GM21737 (cell line): ENCODE results near the gene BCAR3.
"Not testable (repeated sequence)": the region's sequence is repeated elsewhere in the genome, so short reads cannot be mapped to it uniquely, and the experiment has no call there.

Source experiments
- ATAC-seq: cut with Tn5 transposase; IDR thresholded peaks from one replicate; pipeline ENCODE4 v1.9.1; 2021; ENCODE audit warnings: mild to moderate bottlenecking, moderate library complexity; ENCODE audit not compliant: unreplicated experiment

BCAR3 gene

DNA sequence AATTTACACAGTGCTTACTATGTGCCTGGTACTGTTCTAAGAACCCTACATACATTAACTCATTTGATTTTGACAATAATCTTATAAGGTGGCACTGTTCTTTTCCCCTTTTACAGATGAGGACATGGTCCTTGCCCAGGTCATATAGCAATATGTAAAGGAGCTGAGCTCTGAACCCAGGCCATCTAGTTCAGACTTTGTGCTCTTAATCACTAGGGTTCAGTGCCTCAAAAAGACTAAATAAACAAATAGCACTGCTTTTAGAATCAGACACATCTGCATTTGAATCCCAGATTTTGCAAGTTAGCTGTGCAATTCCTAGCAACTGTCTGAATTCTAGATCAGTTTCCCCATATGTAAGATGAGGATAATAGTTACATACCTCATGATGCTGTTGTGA lies 8.7 kb upstream of the BCAR3 start:
- no peak for ATAC-seq

GRCh38 chr1:93689521-93690223 lies 8.0 kb upstream of the BCAR3 start:
- no peak for ATAC-seq

DNA sequence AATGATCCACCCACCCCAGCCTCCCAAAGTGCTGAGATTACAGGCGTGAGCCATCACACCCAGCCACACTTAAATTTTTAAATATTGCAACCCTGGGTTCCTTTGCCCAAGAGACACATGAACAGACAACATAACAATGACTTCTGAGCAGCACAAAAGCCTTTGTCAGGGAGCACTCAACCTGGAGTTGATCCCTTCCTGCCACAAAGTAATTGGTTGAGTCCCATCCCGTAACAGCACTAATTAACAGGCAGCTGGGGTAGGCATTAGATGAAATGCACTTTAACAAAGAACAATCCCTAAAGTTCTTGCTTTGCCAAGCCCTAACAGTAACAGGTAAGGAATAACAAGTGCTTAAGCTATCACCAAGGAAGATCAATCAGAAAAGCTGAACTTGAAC lies 5.9 kb upstream of the BCAR3 start:
- ATAC-seq, result no peak

DNA sequence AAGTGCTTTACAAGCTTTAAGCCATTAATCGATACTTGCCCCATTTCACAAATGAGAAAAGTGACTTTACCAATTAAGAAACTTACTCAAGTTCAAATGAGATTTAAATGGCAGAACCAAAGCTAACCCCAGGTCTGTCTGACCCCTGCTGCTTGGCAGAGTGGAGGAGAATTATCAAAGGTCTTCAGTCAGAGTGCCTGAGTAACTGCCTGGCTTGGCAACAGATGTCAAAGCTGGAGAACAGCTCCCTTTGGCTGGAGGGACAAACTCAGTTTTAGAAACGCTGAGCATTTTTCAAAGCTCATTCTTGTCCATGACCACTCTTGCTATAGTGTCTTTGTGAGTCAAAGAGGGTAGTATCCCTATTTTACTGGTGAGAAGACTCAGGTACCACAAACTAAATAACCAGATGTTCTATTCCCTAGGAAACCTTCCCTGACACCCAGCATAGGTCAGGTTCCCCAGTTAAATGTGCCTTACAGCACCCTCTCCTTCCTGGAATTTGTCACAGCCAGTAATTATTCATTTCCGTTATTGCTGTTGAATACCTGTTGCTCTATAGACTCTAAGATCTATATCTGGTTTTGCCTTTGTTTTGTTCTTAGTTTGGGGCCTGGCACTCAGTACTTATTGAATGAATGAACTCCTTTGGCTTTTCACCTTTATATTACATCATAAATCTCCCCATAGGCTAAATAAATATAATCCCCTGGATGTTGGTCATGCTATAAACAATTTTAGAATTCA lies 5.0 kb upstream of the BCAR3 start:
- ATAC-seq, result no peak

DNA sequence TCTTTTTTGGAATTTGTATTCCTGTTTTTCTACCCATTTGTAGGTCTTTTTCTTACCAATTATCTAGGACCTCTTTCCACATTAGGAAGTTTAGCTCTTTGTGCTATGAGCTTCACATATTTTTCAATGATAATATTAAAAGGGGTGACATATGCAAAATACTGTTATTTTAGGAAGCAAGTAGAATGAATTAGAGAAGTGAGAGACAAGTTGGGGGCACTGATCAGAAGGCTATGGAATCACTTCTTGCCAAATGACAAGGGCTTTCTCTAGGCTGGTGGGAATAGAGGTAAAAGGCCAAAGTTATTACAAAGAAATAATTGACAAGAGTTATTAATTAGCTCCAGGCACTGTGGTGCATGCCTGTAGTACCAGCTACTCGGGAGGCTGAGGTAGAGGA lies 4.3 kb upstream of the BCAR3 start:
- no peak for ATAC-seq

DNA sequence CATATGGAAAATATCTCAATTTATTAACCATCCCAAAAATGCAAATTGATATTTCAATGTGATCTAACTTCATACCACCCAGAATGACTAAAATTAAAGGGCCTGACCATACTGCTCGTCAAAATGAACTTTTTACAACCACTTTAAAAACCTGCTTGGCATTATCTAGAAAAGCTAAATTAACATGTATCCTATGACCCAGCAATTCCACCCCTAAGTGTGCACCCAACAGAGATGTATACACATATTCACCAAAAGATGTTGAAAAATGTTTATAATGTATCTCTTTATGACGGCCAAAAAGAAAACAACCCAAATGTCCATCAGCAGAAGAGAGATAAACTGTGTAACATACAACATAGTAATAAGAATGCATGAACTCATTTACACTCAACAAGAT lies 1.6 kb upstream of the BCAR3 start:
- ATAC-seq, result no peak

GRCh38 chr1:93681989-93682412 lies 364 bp upstream of the BCAR3 start:
- no peak for ATAC-seq

- ATAC-seq, result peak; percentile 56
Observed at GRCh38 chr1:93680420-93681100, 1.1 kb downstream of the BCAR3 start.

- no peak for ATAC-seq
Observed at GRCh38 chr1:93680076-93680419, 1.6 kb downstream of the BCAR3 start.

- no peak for ATAC-seq
Observed at GRCh38 chr1:93679546-93679945, 2.1 kb downstream of the BCAR3 start.

DNA sequence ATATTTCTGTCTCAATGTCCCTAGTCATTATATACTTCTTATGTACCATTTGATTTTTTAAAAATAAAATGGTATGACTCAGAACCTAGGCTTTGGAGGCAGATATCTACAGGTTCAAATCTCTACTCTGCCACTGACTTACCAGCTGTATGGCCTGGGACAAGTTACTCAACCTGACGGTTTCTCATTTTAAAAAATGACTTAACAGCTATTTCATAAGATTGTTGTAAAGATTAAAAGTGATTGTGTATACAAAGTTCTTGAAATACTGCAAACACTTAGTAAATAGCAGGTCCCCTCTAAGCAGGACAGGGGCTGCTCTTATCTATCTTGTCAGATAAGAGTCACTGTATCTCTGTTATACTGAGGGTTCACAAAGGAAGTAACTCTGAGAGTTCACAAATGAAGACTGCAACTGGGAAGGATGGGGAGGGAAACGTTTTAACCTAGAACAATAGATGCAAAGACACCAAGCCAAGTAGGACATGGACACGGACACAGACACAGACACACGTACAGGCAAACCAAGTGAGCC lies 2.6 kb downstream of the BCAR3 start:
- no peak for ATAC-seq

GRCh38 chr1:93678491-93678890 lies 3.1 kb downstream of the BCAR3 start:
- ATAC-seq, result no peak

- ATAC-seq, result no peak
Observed at GRCh38 chr1:93677729-93678128, 3.9 kb downstream of the BCAR3 start.

DNA sequence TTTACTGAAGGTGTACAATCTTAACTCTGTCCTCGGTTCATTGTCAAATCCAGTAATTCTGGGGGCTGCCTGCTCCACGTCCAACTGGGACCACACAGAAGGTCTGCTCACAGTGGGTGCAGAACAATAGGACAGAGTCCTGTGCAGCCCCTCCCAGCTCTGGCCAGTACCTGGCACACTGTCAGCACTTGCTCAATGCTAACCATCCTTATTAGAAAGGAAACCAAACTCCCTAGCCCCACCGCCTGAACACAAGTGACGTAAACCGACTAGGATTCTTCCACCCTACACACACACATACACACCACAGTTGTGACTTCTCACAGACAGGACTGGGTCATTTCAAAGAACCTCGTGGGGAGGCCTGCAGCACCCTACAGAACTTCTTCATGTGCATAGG lies 5.2 kb downstream of the BCAR3 start:
- no peak for ATAC-seq

- ATAC-seq, result no peak
Observed at GRCh38 chr1:93675931-93676330, 5.7 kb downstream of the BCAR3 start.

DNA sequence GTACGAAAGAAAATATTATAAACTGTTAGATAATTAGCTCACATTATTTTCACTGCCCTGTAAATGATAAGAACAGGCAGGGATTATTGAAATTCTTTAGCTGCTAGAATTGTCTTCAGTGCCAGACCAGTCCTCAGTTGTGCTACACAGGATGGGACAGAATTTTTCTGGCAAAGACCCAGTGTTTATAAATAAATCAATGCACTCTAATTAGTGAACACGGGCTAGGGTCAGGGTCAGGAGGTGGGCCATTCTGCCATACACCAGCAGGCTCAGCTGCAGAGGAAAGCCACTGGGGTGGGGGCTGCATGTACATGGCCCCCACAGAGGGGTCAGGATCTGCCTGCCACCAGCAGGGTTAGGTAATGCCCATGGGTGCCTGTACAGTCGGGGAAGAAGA lies 6.4 kb downstream of the BCAR3 start:
- no peak for ATAC-seq

GRCh38 chr1:93674071-93674470 lies 7.6 kb downstream of the BCAR3 start:
- ATAC-seq, result not testable (repeated sequence)

GRCh38 chr1:93673163-93673829 lies 8.3 kb downstream of the BCAR3 start:
- no peak for ATAC-seq

DNA sequence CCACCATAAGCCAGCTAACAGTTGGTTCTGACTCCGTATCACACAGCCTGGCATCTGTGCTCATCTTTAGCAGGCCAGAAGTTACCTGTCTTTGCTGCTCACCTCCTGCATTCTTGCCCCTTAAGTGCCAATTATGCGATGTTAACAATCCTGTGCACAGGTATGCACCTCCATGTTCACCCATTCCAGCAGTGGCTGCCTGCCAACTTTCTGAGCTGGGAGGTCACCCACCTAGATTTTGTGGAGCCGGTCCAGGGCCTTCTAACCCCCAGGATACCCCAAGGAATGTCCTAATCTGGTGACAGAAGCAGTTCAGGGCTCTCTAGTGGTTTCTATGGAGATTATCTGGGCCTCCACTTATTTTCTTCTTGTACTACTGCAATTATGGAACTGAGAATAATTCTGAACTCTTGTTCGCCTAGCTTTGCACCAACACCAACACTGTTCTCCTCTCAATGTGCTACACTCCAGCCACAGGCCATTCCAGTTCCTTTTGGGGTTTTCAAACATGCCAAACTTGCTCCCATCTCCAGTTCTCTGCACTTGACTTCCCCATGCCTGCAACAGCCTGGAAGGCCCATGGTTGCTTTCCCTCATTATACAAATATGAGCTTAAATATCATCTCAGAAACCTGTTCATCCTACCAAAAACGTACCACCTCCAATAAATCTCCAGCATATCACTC lies 9.0 kb downstream of the BCAR3 start:
- ATAC-seq, result no peak

- ATAC-seq, result no peak
Observed at GRCh38 chr1:93672069-93672468, 9.6 kb downstream of the BCAR3 start.
